NCI-H2196 treated with DMSO at 0.1 percent for 48 hours (cell line): ENCODE data around the gene CBR1.
A peak's percentile ranks its signal among the peaks of the same experiment; 100 is the strongest.

Experiments used
- DNase-seq: peaks from one replicate; lab custom pipeline; 2025; ENCODE audit not compliant: unreplicated experiment; lab: John Stamatoyannopoulos, UW

CBR1 gene

DNA sequence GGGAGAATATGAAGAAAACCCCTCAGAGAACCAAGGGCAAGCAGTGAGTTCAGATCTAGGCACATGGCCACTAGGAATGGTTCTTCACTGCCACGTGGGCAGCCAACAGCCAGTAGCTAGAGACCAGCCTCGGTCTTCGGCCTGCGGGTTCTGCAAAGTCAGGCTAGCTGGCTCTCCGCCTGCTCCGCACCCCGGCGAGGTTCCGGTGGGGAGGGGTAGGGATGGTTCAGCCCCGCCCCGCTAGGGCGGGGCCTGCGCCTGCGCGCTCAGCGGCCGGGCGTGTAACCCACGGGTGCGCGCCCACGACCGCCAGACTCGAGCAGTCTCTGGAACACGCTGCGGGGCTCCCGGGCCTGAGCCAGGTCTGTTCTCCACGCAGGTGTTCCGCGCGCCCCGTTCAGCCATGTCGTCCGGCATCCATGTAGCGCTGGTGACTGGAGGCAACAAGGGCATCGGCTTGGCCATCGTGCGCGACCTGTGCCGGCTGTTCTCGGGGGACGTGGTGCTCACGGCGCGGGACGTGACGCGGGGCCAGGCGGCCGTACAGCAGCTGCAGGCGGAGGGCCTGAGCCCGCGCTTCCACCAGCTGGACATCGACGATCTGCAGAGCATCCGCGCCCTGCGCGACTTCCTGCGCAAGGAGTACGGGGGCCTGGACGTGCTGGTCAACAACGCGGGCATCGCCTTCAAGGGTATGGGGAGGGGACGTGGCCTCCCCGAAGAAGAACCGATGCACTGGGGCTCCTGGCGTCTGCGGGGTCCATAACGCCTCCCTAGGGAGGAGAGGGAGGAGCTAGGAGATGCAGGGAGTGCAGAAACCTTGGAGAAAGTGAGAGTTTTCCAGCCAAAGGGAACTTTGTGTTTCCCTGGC is at the start of gene CBR1:
Gene CBR1, plus strand, starts transcription at position 312 of the 871 bp plus-strand sequence. Its CDS starts 92 bp downstream, at position 404.
- DNase-seq: peak; percentile 90

- no peak for DNase-seq
Measured at GRCh38 chr21:36021251-36021837, 48.5 kb upstream of the CBR1 start.

GRCh38 chr21:36022427-36023091 is 47.3 kb upstream of the CBR1 start:
- no peak for DNase-seq

DNA sequence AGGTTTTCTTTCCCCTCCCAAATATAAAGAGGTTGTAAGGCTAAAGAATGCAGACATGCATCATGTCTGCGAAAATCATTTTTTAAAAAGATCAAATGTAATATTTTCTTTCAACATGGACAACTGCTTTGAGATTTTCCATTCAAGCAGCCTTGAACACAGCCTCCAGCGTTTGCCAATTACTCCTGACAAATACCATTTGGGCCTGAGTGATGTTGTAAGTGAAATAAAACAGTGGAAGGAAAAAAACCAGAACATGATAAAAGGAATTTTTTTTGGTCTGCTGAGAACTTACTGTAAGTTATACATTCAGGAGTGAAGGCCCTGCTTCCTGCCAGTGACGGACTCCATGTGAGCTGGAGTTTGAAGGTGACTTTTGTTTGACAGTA is 46.7 kb upstream of the CBR1 start:
- no peak for DNase-seq

GRCh38 chr21:36024782-36025181 is 45.0 kb upstream of the CBR1 start:
- no peak for DNase-seq

- no peak for DNase-seq
Measured at GRCh38 chr21:36027347-36027746, 42.5 kb upstream of the CBR1 start.

DNA sequence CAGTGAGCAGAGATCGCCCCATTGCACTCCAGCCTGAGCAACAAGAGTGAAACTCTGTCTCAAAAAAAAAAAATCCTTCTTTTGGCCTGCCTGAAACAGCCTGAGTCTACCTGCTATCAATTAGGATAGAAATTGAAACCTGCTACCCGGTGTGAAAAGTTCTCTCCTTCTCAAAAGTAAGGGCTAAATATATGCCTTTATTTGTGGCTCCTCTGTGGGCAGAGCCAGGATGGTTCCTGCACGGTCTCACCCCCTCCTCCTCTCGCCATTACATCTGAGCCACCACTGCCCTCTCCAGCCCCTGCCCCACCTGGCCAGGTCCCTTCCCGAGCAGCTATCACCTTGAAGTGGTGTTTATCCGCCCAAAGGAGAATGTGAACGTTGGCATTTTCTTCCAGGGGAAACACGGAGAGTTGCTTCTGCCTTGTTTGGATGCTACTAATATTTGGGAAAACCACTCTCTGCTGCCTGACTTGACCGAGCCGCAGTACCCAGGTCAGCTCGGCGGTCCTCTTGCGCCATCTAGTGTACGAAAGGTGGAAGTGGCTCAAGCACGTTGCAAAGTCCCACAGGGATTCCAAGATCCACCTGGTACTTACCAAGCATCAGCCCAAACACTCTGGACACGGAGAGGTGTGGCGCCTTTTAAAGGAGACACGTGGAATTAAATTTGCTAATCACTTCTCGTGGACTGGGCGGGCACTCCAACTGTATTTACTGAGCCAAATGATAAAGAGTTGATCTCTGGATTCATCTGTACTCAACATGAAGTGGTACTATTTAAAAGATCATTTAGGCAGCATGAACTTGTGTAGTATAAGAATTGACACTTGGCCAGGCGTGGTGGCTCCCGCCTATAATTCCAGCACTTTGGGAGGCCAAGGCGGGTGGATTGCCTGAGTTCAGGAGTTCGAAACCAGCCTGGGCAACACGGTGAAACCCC is 41.4 kb upstream of the CBR1 start:
- peak; percentile 77 for DNase-seq

- no peak for DNase-seq
Measured at GRCh38 chr21:36029309-36029708, 40.5 kb upstream of the CBR1 start.

- no peak for DNase-seq
Measured at GRCh38 chr21:36030581-36031189, 39.1 kb upstream of the CBR1 start.

DNA sequence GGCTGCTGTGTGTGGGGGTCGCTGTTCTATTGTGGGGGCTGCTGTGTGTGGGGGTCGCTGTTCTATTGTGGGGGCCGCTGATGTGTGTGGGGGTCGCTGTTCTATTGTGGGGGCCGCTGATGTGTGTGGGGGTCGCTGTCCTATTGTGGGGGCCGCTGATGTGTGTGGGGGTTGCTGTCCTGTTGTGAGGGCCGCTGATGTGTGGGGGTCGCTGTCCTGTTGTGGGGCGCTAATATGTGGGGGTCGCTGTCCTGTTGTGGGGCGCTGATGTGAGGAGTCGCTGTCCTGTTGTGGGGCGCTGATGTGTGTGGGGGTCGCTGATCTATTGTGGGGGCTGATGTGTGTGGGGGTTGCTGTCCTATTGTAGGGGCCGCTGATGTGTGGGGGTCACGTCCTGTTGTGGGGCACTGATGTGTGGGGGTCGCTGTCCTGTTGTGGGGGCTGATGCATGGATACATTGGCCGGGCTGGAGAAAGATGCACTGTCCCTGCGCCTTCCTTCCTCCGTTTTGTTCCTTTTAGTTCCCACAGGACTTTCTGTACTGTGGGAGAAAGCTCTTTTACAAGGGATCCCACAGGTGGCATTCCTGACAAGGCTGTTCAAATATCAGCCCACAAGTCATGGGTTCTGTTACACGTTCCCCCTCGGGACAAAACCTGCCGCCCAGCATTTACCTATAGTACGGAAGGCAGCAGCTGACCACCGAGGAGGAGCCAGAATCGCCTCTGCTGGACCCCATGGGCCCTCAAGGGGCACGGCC is 37.0 kb upstream of the CBR1 start:
- DNase-seq: no peak

DNA sequence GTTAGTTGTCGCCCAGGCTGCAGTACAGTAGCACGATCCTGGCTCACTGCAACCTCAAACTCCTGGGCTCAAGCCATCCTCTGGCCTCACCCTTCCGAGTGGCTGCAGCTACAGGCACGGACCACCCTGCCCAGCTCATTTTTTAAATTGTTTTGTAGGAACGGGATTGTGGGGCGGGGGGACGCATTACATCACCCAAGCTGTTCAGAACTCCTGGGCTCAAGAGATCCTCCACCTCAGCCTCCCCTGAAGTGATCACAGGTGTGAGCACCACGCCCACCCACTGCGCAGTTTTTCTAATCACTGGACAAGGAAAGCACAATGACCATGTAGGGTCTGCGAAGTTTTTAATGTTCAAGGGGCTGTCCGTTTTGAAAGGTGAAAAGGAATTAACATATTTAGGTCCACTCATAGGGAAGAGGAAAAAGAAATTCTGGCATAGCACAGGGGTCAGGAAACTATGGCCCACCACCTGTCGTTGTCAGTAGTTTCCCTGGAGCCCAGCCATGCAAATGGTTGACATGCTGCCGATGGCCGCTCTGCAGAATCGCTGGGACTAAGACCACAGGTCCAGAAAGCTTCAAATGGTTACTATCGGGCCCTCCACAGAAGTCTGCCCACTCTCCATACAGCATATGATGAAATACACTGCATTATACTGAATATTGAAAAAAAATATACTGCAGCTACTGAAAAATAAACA is 35.5 kb upstream of the CBR1 start:
- no peak for DNase-seq

DNA sequence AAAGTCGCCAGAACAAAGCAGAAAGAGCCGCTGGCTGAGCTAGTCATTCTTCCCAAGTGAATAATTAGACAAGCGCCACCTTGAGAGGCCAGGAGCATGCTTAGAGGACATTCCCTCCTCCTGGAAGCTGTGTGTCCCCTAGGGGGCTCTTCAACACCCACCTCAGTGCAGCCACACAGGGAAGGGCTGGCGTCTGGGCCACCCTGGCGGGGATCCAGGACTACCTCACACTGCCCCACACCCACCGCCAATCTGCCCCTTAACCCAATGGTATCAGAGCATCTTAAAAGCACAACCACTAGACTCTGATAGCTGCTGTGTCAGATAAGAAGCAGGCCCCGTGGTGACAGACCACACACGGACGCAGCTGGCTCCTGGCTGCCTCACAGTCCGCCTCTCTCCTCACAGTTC is 34.4 kb upstream of the CBR1 start:
- DNase-seq: no peak

DNA sequence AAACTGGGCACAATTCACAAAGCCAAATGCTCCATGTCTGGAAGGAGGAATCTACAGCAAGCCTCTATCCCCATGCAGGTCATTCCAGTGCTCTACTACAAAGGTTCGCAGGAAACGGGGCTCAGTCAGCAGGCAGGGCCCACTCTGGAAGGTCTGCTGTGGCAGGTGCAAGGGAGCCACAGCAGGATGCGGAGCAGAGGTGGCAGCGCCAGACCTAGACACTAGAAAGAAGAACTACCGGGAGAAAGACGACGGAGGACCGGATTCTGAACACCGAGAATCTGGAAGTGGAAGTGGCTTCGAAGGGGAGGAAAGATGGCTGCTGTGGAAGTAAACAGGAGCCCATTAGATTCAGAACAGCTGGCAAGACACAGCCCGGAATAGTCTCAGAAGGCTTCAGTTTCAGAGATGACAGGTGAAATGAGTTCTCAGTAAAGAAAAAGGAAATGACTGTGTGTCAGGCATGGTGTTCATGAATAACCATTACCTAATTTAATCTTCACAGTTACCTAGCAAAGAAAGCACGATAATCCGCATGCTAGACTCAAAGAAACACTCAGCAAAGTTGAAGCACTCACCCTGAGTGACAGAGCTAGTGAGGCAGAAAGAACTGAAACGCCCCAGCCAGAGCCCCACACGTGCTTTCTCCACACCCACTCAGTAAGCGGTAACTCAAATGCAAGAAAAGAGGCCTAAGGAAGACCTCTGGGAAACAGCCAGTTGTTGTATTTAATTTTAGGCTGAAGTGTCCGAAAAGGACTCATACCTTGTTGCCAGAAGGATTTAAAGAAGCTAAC is 30.9 kb upstream of the CBR1 start:
- DNase-seq: no peak

- DNase-seq: no peak
Measured at GRCh38 chr21:36039861-36040260, 30.0 kb upstream of the CBR1 start.

- no peak for DNase-seq
Measured at GRCh38 chr21:36040389-36040788, 29.4 kb upstream of the CBR1 start.

DNA sequence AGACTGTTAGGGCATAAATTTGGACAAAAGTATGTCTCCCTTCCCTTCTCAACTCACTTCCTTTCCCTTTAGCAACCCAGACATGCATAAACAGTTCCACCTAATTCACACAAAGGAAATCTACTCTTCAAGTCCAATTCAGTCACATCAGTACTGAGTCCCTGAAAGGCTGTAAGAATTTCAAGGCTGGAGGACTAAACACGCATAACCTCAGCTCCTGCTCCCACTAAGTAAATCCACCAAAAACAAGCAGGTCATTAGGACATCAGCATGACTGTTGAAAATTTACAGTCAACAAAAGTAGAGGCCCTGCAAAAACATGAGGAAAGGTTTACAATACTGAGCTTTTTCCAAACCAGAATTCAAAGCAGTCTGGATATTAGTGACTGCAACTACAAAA is 27.9 kb upstream of the CBR1 start:
- DNase-seq: no peak

- no peak for DNase-seq
Measured at GRCh38 chr21:36044056-36044455, 25.8 kb upstream of the CBR1 start.

DNA sequence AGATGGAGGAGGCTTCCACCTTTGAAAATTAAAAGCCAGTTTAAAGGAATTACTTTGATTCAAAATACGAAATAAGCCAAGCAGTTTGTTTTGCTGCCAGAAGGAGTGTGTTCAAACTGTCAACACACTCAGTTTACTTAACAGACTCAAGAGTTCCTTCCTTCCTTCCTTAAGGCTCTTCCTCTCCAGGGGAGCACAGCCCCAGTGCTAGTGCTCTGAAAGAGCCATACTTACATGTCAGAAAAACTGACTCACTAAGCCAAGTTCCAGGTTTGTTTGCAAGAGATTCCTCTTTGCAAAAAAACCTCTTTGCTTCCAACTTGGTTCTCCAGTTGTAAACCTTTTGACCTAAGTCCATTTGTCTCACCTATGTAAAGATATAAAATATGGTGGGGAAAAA is 23.8 kb upstream of the CBR1 start:
- DNase-seq: no peak
